DND-41 (cell line): Measurements from ENCODE around the gene MCM10.

Source experiments
- ATAC-seq: fragments of 200-7000 bp; cut with Tn5 transposase; 3 replicates; pipeline ENCODE4 v1.9.1; 2021; ENCODE audit warnings: low read depth; ENCODE audit not compliant: insufficient read depth
- DNase-seq: peaks from one replicate; pipeline ENCODE4 v3.0.0-alpha.2; 2020
- H2AFZ ChIP-seq: 2 replicates; pipeline ENCODE4 v1.6.0; 2012; ENCODE audit warnings: low read depth, low read length
- H3K27ac ChIP-seq: 2 replicates; pipeline ENCODE4 v1.5.1; 2012; ENCODE audit warnings: low read length, inconsistent platforms
- H3K27me3 ChIP-seq: fragments of 200-600 bp; sonication (generic); 2 replicates; pipeline ENCODE4 v1.6.0; 2012; ENCODE audit warnings: low read length, mild to moderate bottlenecking, inconsistent platforms; ENCODE audit not compliant: insufficient read depth, poor library complexity
- H3K36me3 ChIP-seq: 2 replicates; pipeline ENCODE4 v1.5.1; 2012; ENCODE audit warnings: low read length, inconsistent platforms; ENCODE audit not compliant: insufficient read depth
- H3K4me1 ChIP-seq: 2 replicates; pipeline ENCODE4 v1.5.1; 2012; ENCODE audit warnings: mild to moderate bottlenecking, low read length; ENCODE audit not compliant: insufficient read depth
- H3K4me2 ChIP-seq: 2 replicates; pipeline ENCODE4 v1.6.0; 2012; ENCODE audit warnings: mild to moderate bottlenecking, moderate library complexity, low read length, inconsistent platforms; ENCODE audit not compliant: insufficient read depth
- H3K4me3 ChIP-seq, 2 experiments: fragments of 200-600 bp in 1 of 2; shearing (Covaris generic) in 1 of 2; 2 replicates each; pipeline ENCODE4 v1.5.1; 2012 to 2016; ENCODE audit warnings: inconsistent platforms in 2 of 2, low read length in 2 of 2, mild to moderate bottlenecking in 2 of 2, low read depth in 1 of 2, moderate library complexity in 1 of 2
- H3K79me2 ChIP-seq: 2 replicates; pipeline ENCODE4 v1.6.0; 2012; ENCODE audit warnings: low read length, inconsistent platforms; ENCODE audit not compliant: insufficient read depth
- H3K9ac ChIP-seq: 2 replicates; pipeline ENCODE4 v1.6.0; 2012; ENCODE audit warnings: low read depth, mild to moderate bottlenecking, inconsistent platforms, low read length, moderate library complexity
- H3K9me3 ChIP-seq: 2 replicates; pipeline ENCODE4 v1.5.1; 2012; ENCODE audit warnings: low read length, moderate library complexity, mild to moderate bottlenecking, inconsistent platforms; ENCODE audit not compliant: insufficient read depth, severe bottlenecking
- H4K20me1 ChIP-seq: 2 replicates; pipeline ENCODE4 v1.6.0; 2012; ENCODE audit warnings: low read length; ENCODE audit not compliant: insufficient read depth
- CTCF ChIP-seq: IDR thresholded peaks from 2 replicates; pipeline ENCODE4 v1.5.1; 2012; ENCODE audit warnings: borderline replicate concordance, low read length, moderate library complexity, mild to moderate bottlenecking; ENCODE audit not compliant: poor library complexity, severe bottlenecking; ENCODE audit errors: extremely low read depth
- EZH2 ChIP-seq: IDR thresholded peaks from 3 replicates; pipeline ENCODE4 v1.6.1; 2012; ENCODE audit warnings: borderline replicate concordance, low read depth, mild to moderate bottlenecking, moderate library complexity, low read length, inconsistent platforms; ENCODE audit not compliant: severe bottlenecking

MCM10 gene

GRCh38 chr10:13184730-13185514, 23.6 kb downstream of the MCM10 start:
- H3K27ac ChIP-seq = no peak overlapping the region
- H3K27me3 ChIP-seq = no peaks in the 10 kb centered on the region
- H3K4me3 ChIP-seq = no peak overlapping the region
- no peak overlapping the region for H3K4me2 ChIP-seq
- TF ChIP-seq CTCF (no peak), EZH2 (no peak)
- H3K79me2 ChIP-seq = no peaks in the 10 kb centered on the region
- H3K4me1 ChIP-seq = no peaks in the 10 kb centered on the region
- no peaks in the 10 kb centered on the region for H3K9me3 ChIP-seq
- DNase-seq (no peak), ATAC-seq (no peak)
- H3K36me3 ChIP-seq = peaks cover 100% of the 10 kb centered on the region
- peaks cover 2% of the 10 kb centered on the region; the same call in 1 of the 2 replicates for H4K20me1 ChIP-seq
- no peak overlapping the region for H3K9ac ChIP-seq
- H2AFZ ChIP-seq = no peak overlapping the region

- no peaks in the 10 kb centered on the region for H3K27me3 ChIP-seq
- no peaks in the 10 kb centered on the region for H3K79me2 ChIP-seq
- peaks cover 98% of the 10 kb centered on the region for H3K36me3 ChIP-seq
- TF ChIP-seq EZH2 = no peak
- no peak for TF ChIP-seq CTCF
- no peak overlapping the region for H3K4me2 ChIP-seq
- no peaks in the 10 kb centered on the region for H3K9me3 ChIP-seq
- no peak overlapping the region for H3K9ac ChIP-seq
- no peaks in the 10 kb centered on the region for H3K4me1 ChIP-seq
- H3K4me3 ChIP-seq = no peak overlapping the region
- DNase-seq = no peak
- H2AFZ ChIP-seq = no peak overlapping the region
- peaks cover 2% of the 10 kb centered on the region; the same call in 1 of the 2 replicates for H4K20me1 ChIP-seq
- H3K27ac ChIP-seq = no peak overlapping the region
- no peak for ATAC-seq
Measured at GRCh38 chr10:13187135-13187534, 25.8 kb downstream of the MCM10 start.

- TF ChIP-seq EZH2 (no peak), CTCF (no peak)
- no peaks in the 10 kb centered on the region for H3K27me3 ChIP-seq
- no peak for DNase-seq
- no peak overlapping the region for H3K9ac ChIP-seq
- no peak overlapping the region for H3K4me2 ChIP-seq
- no peak overlapping the region for H3K27ac ChIP-seq
- H3K4me3 ChIP-seq = no peak overlapping the region
- no peaks in the 10 kb centered on the region for H3K4me1 ChIP-seq
- peaks cover 98% of the 10 kb centered on the region for H3K36me3 ChIP-seq
- no peaks in the 10 kb centered on the region for H3K79me2 ChIP-seq
- H2AFZ ChIP-seq = no peak overlapping the region
- no peak for ATAC-seq
- H3K9me3 ChIP-seq = no peaks in the 10 kb centered on the region
- peaks cover 2% of the 10 kb centered on the region; the same call in 1 of the 2 replicates for H4K20me1 ChIP-seq
Measured at GRCh38 chr10:13188593-13188992, 27.2 kb downstream of the MCM10 start.
